Astrocyte (in vitro differentiated cells and primary cell): ENCODE measurements around the gene KRTAP9-3. TPM values are rescaled to one million over a fixed set of nuclear protein-coding genes. Genes with fewer than 3 reads are reported as not detected.
"Not testable (repeated sequence)": the region's sequence is repeated elsewhere in the genome, so short reads cannot be mapped to it uniquely, and the experiment has no call there.

Experiments
- DNase-seq: peaks from one replicate; pipeline ENCODE4 v3.0.0-alpha.2; 2010; ENCODE audit warnings: low read depth
- FAIRE-seq: peaks from 2 replicates; lab custom pipeline; 2011; peaks lifted over from hg19 to GRCh38; lab: Jason Lieb, UNC
- H2AFZ ChIP-seq: 2 replicates; pipeline ENCODE4 v1.6.0; 2012; ENCODE audit warnings: low read depth, low read length, inconsistent platforms
- H3K27ac ChIP-seq: 2 replicates; pipeline ENCODE4 v1.5.1; 2011; ENCODE audit warnings: low read depth, low read length, inconsistent platforms
- H3K27me3 ChIP-seq: 2 replicates; pipeline ENCODE4 v1.6.0; 2011; ENCODE audit warnings: low read length, inconsistent platforms; ENCODE audit not compliant: insufficient read depth
- H3K36me3 ChIP-seq: 2 replicates; pipeline ENCODE4 v1.5.1; 2011; ENCODE audit warnings: low read length, inconsistent platforms; ENCODE audit not compliant: insufficient read depth
- H3K4me1 ChIP-seq: 2 replicates; pipeline ENCODE4 v1.5.1; 2011; ENCODE audit warnings: low read length, inconsistent platforms; ENCODE audit not compliant: insufficient read depth
- H3K4me2 ChIP-seq: 2 replicates; pipeline ENCODE4 v1.6.0; 2012; ENCODE audit warnings: low read length, inconsistent platforms
- H3K4me3 ChIP-seq: 2 replicates; pipeline ENCODE4 v1.5.1; 2011; ENCODE audit warnings: low read depth, mild to moderate bottlenecking, low read length, inconsistent platforms; ENCODE audit not compliant: insufficient read depth
- H3K79me2 ChIP-seq: 2 replicates; pipeline ENCODE4 v1.6.0; 2012; ENCODE audit warnings: mild to moderate bottlenecking, low read length, inconsistent platforms; ENCODE audit not compliant: insufficient read depth
- H3K9ac ChIP-seq: 2 replicates; pipeline ENCODE4 v1.6.0; 2012; ENCODE audit warnings: mild to moderate bottlenecking, low read length, inconsistent platforms
- H3K9me3 ChIP-seq: 2 replicates; pipeline ENCODE4 v1.5.1; 2012; ENCODE audit warnings: low read depth, mild to moderate bottlenecking, low read length, inconsistent platforms; ENCODE audit not compliant: insufficient read depth
- H4K20me1 ChIP-seq: 2 replicates; pipeline ENCODE4 v1.6.0; 2012; ENCODE audit warnings: low read length, inconsistent platforms; ENCODE audit not compliant: insufficient read depth
- H3K27ac Mint-ChIP-seq: one replicate; pipeline ENCODE4 v1.8.0; 2021; ENCODE audit warnings: mild to moderate bottlenecking, mixed read lengths; ENCODE audit not compliant: unreplicated experiment
- H3K27me3 Mint-ChIP-seq: one replicate; pipeline ENCODE4 v1.8.0; 2021; ENCODE audit warnings: low read depth, mixed read lengths; ENCODE audit not compliant: unreplicated experiment
- H3K36me3 Mint-ChIP-seq: one replicate; pipeline ENCODE4 v1.8.0; 2021; ENCODE audit warnings: low read depth, mixed read lengths; ENCODE audit not compliant: unreplicated experiment
- H3K4me1 Mint-ChIP-seq: one replicate; pipeline ENCODE4 v1.8.0; 2021; ENCODE audit warnings: low read depth, mixed read lengths; ENCODE audit not compliant: unreplicated experiment
- H3K4me3 Mint-ChIP-seq: one replicate; pipeline ENCODE4 v1.8.0; 2021; ENCODE audit warnings: mild to moderate bottlenecking, moderate library complexity, mixed read lengths; ENCODE audit not compliant: unreplicated experiment
- H3K9me3 Mint-ChIP-seq: one replicate; pipeline ENCODE4 v1.8.0; 2021; ENCODE audit warnings: mild to moderate bottlenecking, mixed read lengths; ENCODE audit not compliant: unreplicated experiment
- CTCF ChIP-seq: IDR thresholded peaks from 2 replicates; pipeline ENCODE4 v1.5.1; 2011; ENCODE audit warnings: low read depth, mild to moderate bottlenecking, inconsistent platforms, low read length, moderate library complexity; ENCODE audit not compliant: insufficient read depth
- EZH2 ChIP-seq: IDR thresholded peaks from 2 replicates; pipeline ENCODE4 v1.6.1; 2012; ENCODE audit warnings: mild to moderate bottlenecking, low read length, inconsistent platforms; ENCODE audit not compliant: insufficient read depth
- total RNA-seq: library from RNA; stranded (reverse); gene quantifications from 2 replicates; pipeline ENCODE4 v1.2.1, GENCODE V29; 2021

Gene KRTAP9-3
- total RNA-seq, 1 donor from 2014 or later: not detected

GRCh38 chr17:41264599-41264998, 32.4 kb downstream of the KRTAP9-3 start:
- Mint-ChIP-seq H3K27ac (no peak overlapping the region), H3K4me3 (no peak overlapping the region), H3K27me3 (peaks cover 16% of the 10 kb centered on the region), H3K9me3 (no peaks in the 10 kb centered on the region), H3K36me3 (no peaks in the 10 kb centered on the region), H3K4me1 (peaks cover 2% of the 10 kb centered on the region)
- DNase-seq (no peak), FAIRE-seq (no peak)
- Histone ChIP-seq H3K4me3 (no peak overlapping the region), H4K20me1 (no peaks in the 10 kb centered on the region), H3K9ac (no peak overlapping the region), H3K27me3 (peaks cover 2% of the 10 kb centered on the region), H3K36me3 (no peaks in the 10 kb centered on the region), H2AFZ (no peak overlapping the region), H3K9me3 (no peaks in the 10 kb centered on the region), H3K4me2 (no peak overlapping the region), H3K27ac (no peak overlapping the region), H3K79me2 (no peaks in the 10 kb centered on the region), H3K4me1 (no peaks in the 10 kb centered on the region)
- TF ChIP-seq CTCF: no peak
- no peak for TF ChIP-seq EZH2

- no peak within 1 kb of the TSS for H2AFZ ChIP-seq
- H3K27me3 Mint-ChIP-seq: peaks cover 16% of the 10 kb centered on the region
- H3K9ac ChIP-seq: no peak within 1 kb of the TSS
- no peak for FAIRE-seq
- no peaks in the 10 kb centered on the region for H3K4me1 ChIP-seq
- H3K27ac Mint-ChIP-seq: no peak within 1 kb of the TSS
- H3K4me2 ChIP-seq: no peak within 1 kb of the TSS
- H3K27ac ChIP-seq: no peak within 1 kb of the TSS
- no peaks in the 10 kb centered on the region for H3K9me3 Mint-ChIP-seq
- no peaks in the 10 kb centered on the region for H4K20me1 ChIP-seq
- no peak for DNase-seq
- no peaks in the 10 kb centered on the region for H3K9me3 ChIP-seq
- no peaks in the 10 kb centered on the region for H3K36me3 Mint-ChIP-seq
- peaks cover 2% of the 10 kb centered on the region for H3K4me1 Mint-ChIP-seq
- H3K4me3 Mint-ChIP-seq: no peak within 1 kb of the TSS
- H3K79me2 ChIP-seq: no peaks in the 10 kb centered on the region
- H3K27me3 ChIP-seq: peaks cover 2% of the 10 kb centered on the region
- H3K36me3 ChIP-seq: no peaks in the 10 kb centered on the region
- no peak within 1 kb of the TSS for H3K4me3 ChIP-seq
- TF ChIP-seq EZH2 (no peak), CTCF (no peak)
These were observed 32.8 kb downstream of the KRTAP9-3 start, which contains the start of gene KRTAP9-6 for GRCh38 chr17:41265078-41265477. Gene KRTAP9-6, plus strand, starts transcription at chr17:41265378. Its CDS starts 0 bp downstream, at chr17:41265378.

- DNase-seq: no peak
- H3K9ac ChIP-seq: no peak overlapping the region
- no peaks in the 10 kb centered on the region for H3K27me3 ChIP-seq
- TF ChIP-seq EZH2 (no peak), CTCF (no peak)
- no peak overlapping the region for H2AFZ ChIP-seq
- H3K4me3 Mint-ChIP-seq: no peak overlapping the region
- no peaks in the 10 kb centered on the region for H4K20me1 ChIP-seq
- no peak for FAIRE-seq
- H3K9me3 ChIP-seq: no peaks in the 10 kb centered on the region
- no peaks in the 10 kb centered on the region for H3K4me1 Mint-ChIP-seq
- no peaks in the 10 kb centered on the region for H3K36me3 ChIP-seq
- no peak overlapping the region for H3K4me3 ChIP-seq
- H3K4me2 ChIP-seq: no peak overlapping the region
- no peaks in the 10 kb centered on the region for H3K4me1 ChIP-seq
- H3K79me2 ChIP-seq: no peaks in the 10 kb centered on the region
- no peaks in the 10 kb centered on the region for H3K36me3 Mint-ChIP-seq
- H3K27ac ChIP-seq: no peak overlapping the region
- no peaks in the 10 kb centered on the region for H3K9me3 Mint-ChIP-seq
- no peak overlapping the region for H3K27ac Mint-ChIP-seq
- peaks cover 6% of the 10 kb centered on the region for H3K27me3 Mint-ChIP-seq
These were observed 35.5 kb downstream of the KRTAP9-3 start for GRCh38 chr17:41267711-41268110.

GRCh38 chr17:41271323-41271722, 39.1 kb downstream of the KRTAP9-3 start:
- not testable (repeated sequence) for H3K36me3 ChIP-seq, H3K27ac Mint-ChIP-seq, DNase-seq, H3K4me2 ChIP-seq, H3K36me3 Mint-ChIP-seq, H2AFZ ChIP-seq, H3K4me1 ChIP-seq, H3K27ac ChIP-seq, H3K9me3 Mint-ChIP-seq, H3K9me3 ChIP-seq, H3K4me3 ChIP-seq, FAIRE-seq, H3K4me1 Mint-ChIP-seq, H3K27me3 ChIP-seq, H3K9ac ChIP-seq, H3K4me3 Mint-ChIP-seq, H4K20me1 ChIP-seq, H3K27me3 Mint-ChIP-seq, H3K79me2 ChIP-seq
